NCI-H526 treated with DMSO at 0.1 percent for 48 hours (cell line): ENCODE data around the gene BORCS6.

Experiments
- DNase-seq: peaks from one replicate; lab custom pipeline; 2025; lab: John Stamatoyannopoulos, UW

The BORCS6 gene

GRCh38 chr17:8142158-8142886 lies 47.7 kb downstream of the BORCS6 start:
- no peak for DNase-seq

GRCh38 chr17:8141741-8142140 lies 48.2 kb downstream of the BORCS6 start:
- no peak for DNase-seq

DNA sequence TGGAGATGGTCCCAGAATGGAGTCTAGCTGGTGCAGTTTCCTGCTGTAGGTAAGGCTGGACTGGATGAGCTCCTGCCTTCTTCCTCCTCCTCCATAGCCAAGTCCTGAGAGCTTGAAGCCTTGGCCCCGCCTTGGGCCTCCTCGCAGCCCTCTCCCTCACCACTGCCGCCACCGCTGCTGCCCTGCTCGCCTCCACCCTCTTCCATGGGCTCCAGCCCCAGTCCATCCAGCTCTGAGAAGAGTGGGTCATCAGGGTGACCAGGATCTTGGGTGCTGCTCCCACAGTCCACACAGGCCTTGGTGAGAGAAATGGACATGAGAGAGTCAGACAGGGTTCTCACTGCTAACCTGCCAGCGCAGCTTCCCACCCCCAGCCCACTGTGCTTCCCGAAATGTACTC lies 48.9 kb downstream of the BORCS6 start:
- DNase-seq, result no peak

- DNase-seq, result no peak
Observed at GRCh38 chr17:8140065-8141029, 49.6 kb downstream of the BORCS6 start.

DNA sequence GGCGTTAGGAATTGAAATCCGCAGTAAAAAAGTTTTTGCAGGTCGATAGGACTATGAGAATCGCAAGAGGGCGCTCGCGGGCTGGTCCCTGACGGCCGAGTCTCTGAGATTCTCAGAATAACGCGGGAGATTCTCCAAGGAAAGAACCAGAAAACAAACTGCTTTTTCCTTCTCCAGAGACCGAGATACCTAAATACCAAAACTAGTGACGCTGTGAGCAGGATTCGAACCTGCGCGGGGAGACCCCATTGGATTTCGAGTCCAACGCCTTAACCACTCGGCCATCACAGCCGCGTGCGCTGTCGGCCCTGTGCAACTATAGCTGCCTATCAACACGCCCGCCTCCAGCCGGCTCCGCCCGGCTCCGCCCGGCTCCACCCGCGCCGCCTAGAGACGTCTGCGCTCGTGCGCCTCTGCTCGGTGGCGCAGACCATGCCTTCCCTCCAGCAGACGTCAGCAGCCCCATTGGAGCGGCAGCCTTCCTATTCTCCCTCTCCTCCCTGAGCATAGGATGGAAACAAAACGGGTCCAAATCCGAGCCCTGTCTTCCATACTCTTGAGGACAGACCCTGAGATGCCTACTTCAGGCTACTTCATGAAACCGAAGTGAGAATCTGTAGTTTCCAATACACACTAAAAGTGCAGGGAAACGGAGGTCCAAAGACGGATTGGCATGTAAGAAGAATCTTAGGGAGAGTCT lies 51.2 kb downstream of the BORCS6 start:
- DNase-seq, result peak; percentile 95

DNA sequence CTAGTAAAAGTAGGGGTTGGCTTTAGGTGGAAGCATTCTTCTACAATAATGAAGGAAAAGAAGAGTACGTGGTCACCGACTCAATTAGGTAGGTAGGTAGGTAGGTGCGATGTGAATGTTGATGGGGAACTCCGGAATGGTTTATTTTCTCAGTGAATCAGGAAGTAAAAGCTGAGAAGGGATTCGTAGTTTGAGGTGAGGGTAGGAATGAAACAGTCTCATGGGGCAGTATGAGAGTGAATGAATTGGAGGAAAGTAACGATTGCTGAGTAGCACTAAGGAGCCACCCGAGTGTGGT lies 51.7 kb downstream of the BORCS6 start:
- DNase-seq, result no peak
